GM12878 (cell line): ENCODE data around the gene ULBP3. TPM values are rescaled to one million over a fixed set of nuclear protein-coding genes. Genes with fewer than 3 reads are reported as not detected.

Experiments used
- BHLHE40 ChIP-seq, 2 experiments: fragments of 450-650 bp in 1 of 2; IDR thresholded peaks; 2 replicates each; pipeline ENCODE4 v1.6.1; 2011 to 2017; ENCODE audit warnings: low read depth in 2 of 2, borderline replicate concordance in 1 of 2, improper control_type of control experiment in 1 of 2, low read length in 1 of 2, mild to moderate bottlenecking in 1 of 2
- CEBPB ChIP-seq, 2 experiments: fragments of 150-350 bp in 1 of 2; IDR thresholded peaks; 2 replicates each; pipeline ENCODE4 v1.6.1; 2012 to 2014; ENCODE audit warnings: low read depth in 2 of 2, low read length in 2 of 2, borderline replicate concordance in 1 of 2, inconsistent platforms in 1 of 2
- CREM ChIP-seq: IDR thresholded peaks from 2 replicates; pipeline ENCODE4 v1.6.1; 2014; ENCODE audit warnings: antibody characterized with exemption, low read depth
- HDAC6 ChIP-seq: fragments of 200-600 bp; sonication (generic); IDR thresholded peaks from one replicate; pipeline ENCODE4 v1.8.0; 2017; ENCODE audit warnings: antibody characterized with exemption; ENCODE audit not compliant: unreplicated experiment
- IKZF1 ChIP-seq: fragments of 450-650 bp; conservative IDR thresholded peaks from 2 replicates; pipeline ENCODE4 v1.6.1; 2017; ENCODE audit warnings: antibody characterized with exemption, mild to moderate bottlenecking
- JUNB ChIP-seq: IDR thresholded peaks from 2 replicates; pipeline ENCODE4 v1.6.1; 2016; ENCODE audit warnings: antibody characterized with exemption, mild to moderate bottlenecking
- MTA2 ChIP-seq: fragments of 450-650 bp; IDR thresholded peaks from 2 replicates; pipeline ENCODE4 v1.6.1; 2016; ENCODE audit warnings: low read depth, mild to moderate bottlenecking, moderate library complexity
- MXI1 ChIP-seq: fragments of 150-350 bp; IDR thresholded peaks from 2 replicates; pipeline ENCODE4 v1.6.1; 2011; ENCODE audit warnings: low read depth, mild to moderate bottlenecking, inconsistent platforms, low read length, improper control_type of control experiment
- MYB ChIP-seq: fragments of 150-350 bp; IDR thresholded peaks from 2 replicates; pipeline ENCODE4 v1.6.1; 2014; ENCODE audit warnings: mild to moderate bottlenecking, low read depth, low read length, borderline replicate concordance
- NR2F1 ChIP-seq: fragments of 450-650 bp; conservative IDR thresholded peaks from 2 replicates; pipeline ENCODE4 v1.6.1; 2017; ENCODE audit warnings: mild to moderate bottlenecking
- POLR2AphosphoS2 ChIP-seq: IDR thresholded peaks from 2 replicates; pipeline ENCODE4 v1.6.1; 2011; ENCODE audit warnings: low read depth, mild to moderate bottlenecking, low read length, improper control_type of control experiment, moderate library complexity
- POLR2AphosphoS5 ChIP-seq: IDR thresholded peaks from 2 replicates; pipeline ENCODE4 v1.6.1; 2011; ENCODE audit warnings: mild to moderate bottlenecking, low read length, inconsistent platforms
- RAD51 ChIP-seq: fragments of 450-650 bp; IDR thresholded peaks from 2 replicates; pipeline ENCODE4 v1.6.1; 2016; ENCODE audit warnings: moderate library complexity, mild to moderate bottlenecking, inconsistent platforms
- RFX5 ChIP-seq: IDR thresholded peaks from 2 replicates; pipeline ENCODE4 v1.6.1; 2011; ENCODE audit warnings: low read depth, low read length, improper control_type of control experiment
- SIX5 ChIP-seq: IDR thresholded peaks from 2 replicates; pipeline ENCODE4 v1.6.1; 2011; ENCODE audit warnings: mild to moderate bottlenecking, low read depth, low read length, moderate library complexity; ENCODE audit not compliant: severe bottlenecking
- SMAD5 ChIP-seq: IDR thresholded peaks from 2 replicates; pipeline ENCODE4 v1.6.1; 2016; ENCODE audit warnings: antibody characterized with exemption, low read depth
- SP1 ChIP-seq: IDR thresholded peaks from one replicate; pipeline ENCODE4 v1.6.1; 2011; ENCODE audit warnings: low read depth, low read length
- ZNF207 ChIP-seq: fragments of 450-650 bp; IDR thresholded peaks from 2 replicates; pipeline ENCODE4 v1.6.1; 2014; ENCODE audit warnings: antibody characterized with exemption, mild to moderate bottlenecking, borderline replicate concordance
- ZSCAN29 ChIP-seq: fragments of 450-650 bp; IDR thresholded peaks from 2 replicates; pipeline ENCODE4 v1.6.1; 2017; ENCODE audit warnings: mild to moderate bottlenecking, moderate library complexity
- polyA plus RNA-seq, 11 experiments: library from polyadenylated mRNA; depleted of rRNA in 4 of 11; unstranded in 6 of 11; stranded (reverse) in 5 of 11; fragments of >200 nt; fragmentation: Nextera tagmentation in 4 of 11; fragmentation: Illumina TruSeq in 1 of 11; extraction: Ambion mirVana in 4 of 11; extraction: Trizol in 1 of 11; gene quantifications; 1 replicate in 1 of 11; 2 replicates in 10 of 11; pipeline versions ENCODE4 v1.2.1 to v1.2.3, GENCODE V29; 2011 to 2016; ENCODE audit warnings: inconsistent platforms in 2 of 11, missing spikeins in 2 of 11, low read depth in 1 of 11
- total RNA-seq, 4 experiments: library from RNA; depleted of rRNA in 3 of 4; stranded (reverse); fragments of >200 nt in 3 of 4; fragmentation: Illumina TruSeq in 1 of 4; extraction: Trizol in 1 of 4; gene quantifications; 2 replicates each; pipeline versions ENCODE4 v1.2.1 to v1.2.3, GENCODE V29; 2013 to 2021
- TF ChIP-seq, protein P1 (sequence below), 3 experiments: IDR thresholded peaks in 2 of 3; conservative IDR thresholded peaks in 1 of 3; 2 replicates each; pipeline ENCODE4 v1.5.1; 2011; ENCODE audit warnings: low read depth in 3 of 3, low read length in 3 of 3, mild to moderate bottlenecking in 3 of 3, control low read depth in 2 of 3, moderate library complexity in 2 of 3, inconsistent platforms in 1 of 3, mixed read lengths in 1 of 3; ENCODE audit not compliant: control insufficient read depth in 2 of 3, insufficient read depth in 1 of 3; ENCODE audit errors: extremely low read depth in 1 of 3
- TF ChIP-seq, protein P2 (sequence below): IDR thresholded peaks from 2 replicates; pipeline ENCODE4 v1.6.1; 2011; ENCODE audit warnings: borderline replicate concordance, low read depth, mild to moderate bottlenecking, moderate library complexity, low read length; ENCODE audit not compliant: insufficient read depth, poor library complexity, severe bottlenecking
- TF ChIP-seq, protein P3 (sequence below): IDR thresholded peaks from 2 replicates; pipeline ENCODE4 v1.6.1; 2011; ENCODE audit warnings: mild to moderate bottlenecking, low read depth, low read length, moderate library complexity; ENCODE audit not compliant: insufficient replicate concordance

Gene ULBP3
- total and polyA plus RNA-seq, 10 of the 15 experiments (the other 5 are each of a cell fraction or from before 2014, with no cell fraction given) = 0.08 to 0.16 TPM; not detected in 8

DNA sequence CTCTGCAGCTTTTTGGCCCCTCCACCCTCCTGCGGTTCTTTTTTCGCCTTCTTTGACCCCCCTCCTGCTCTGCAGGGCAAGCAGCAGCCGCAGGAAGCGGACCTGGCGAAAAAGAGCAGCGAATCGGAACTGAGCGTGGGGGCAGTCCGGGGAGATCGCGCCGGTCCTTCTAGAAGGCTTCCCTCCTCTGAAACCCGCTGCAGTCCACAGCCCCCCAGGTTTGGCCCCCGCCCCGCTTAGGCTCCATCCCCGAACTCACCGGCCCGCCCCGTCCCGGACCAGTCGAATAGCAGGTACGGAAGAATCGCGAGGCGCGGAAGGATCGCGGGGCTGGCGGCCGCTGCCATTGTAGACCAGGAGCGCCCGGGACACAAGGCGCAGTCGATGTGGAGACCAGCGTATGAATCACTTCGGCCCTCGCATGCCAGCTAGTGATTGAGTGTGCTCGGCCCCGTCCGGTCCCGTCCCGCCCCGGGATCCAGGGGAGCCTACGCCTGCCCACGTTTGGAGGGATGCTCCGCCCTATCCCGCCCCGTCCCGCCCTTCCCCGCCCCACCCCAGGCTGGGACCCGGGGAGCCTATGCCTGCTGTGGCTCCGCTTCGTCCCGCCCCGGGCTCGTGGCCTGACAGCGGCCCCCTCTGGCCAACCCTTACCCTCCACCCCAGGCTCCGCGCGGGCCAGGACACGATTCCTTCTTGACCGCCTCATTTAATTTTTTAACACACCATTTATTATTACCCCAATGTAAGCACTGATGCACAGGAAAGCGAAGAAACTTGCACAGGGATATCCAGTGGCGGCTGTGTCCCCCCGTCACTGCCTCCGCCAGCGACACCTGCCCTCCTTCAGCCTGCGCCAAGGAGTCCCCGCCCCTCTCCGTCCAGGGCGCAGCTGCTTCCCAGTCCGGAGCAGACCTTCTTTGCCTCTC, at the start of gene ULBP3 (continued):
- TF ChIP-seq HDAC6 (no peak), MTA2 (no peak), POLR2AphosphoS2 (no peak), JUNB (no peak), ZSCAN29 (no peak), MXI1 (no peak), RFX5 (no peak), ZNF207 (no peak), NR2F1 (no peak), RAD51 (no peak), POLR2AphosphoS5 (no peak), CREM (no peak), SIX5 (no peak), BHLHE40 (IDR thresholded peaks at IDR 0.05; ENCODE audit: borderline replicate concordance in 1 of 2, low read depth in 2 of 2, low read length in 1 of 2) (no peak), SP1 (peak; percentile 16), IKZF1 (0 out of 2 replicates have a peak, but pooled peaks have one; percentile 29), MYB (no peak), CEBPB (IDR thresholded peaks at IDR 0.05; ENCODE audit: borderline replicate concordance in 1 of 2, low read depth in 2 of 2, low read length in 2 of 2) (no peak), SMAD5 (no peak)
- TF ChIP-seq, protein P1, sequence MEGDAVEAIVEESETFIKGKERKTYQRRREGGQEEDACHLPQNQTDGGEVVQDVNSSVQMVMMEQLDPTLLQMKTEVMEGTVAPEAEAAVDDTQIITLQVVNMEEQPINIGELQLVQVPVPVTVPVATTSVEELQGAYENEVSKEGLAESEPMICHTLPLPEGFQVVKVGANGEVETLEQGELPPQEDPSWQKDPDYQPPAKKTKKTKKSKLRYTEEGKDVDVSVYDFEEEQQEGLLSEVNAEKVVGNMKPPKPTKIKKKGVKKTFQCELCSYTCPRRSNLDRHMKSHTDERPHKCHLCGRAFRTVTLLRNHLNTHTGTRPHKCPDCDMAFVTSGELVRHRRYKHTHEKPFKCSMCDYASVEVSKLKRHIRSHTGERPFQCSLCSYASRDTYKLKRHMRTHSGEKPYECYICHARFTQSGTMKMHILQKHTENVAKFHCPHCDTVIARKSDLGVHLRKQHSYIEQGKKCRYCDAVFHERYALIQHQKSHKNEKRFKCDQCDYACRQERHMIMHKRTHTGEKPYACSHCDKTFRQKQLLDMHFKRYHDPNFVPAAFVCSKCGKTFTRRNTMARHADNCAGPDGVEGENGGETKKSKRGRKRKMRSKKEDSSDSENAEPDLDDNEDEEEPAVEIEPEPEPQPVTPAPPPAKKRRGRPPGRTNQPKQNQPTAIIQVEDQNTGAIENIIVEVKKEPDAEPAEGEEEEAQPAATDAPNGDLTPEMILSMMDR (IDR thresholded peaks at IDR 0.05 in 2 of 3, conservative IDR thresholded peaks at IDR 0.05 in 1 of 3; ENCODE audit: control insufficient read depth in 2 of 3, extremely low read depth in 1 of 3, insufficient read depth in 1 of 3, low read depth in 3 of 3, low read length in 3 of 3) = peak; percentile 13 to 52 (median 44); a peak in 3 of 6 replicates
- TF ChIP-seq, protein P2, sequence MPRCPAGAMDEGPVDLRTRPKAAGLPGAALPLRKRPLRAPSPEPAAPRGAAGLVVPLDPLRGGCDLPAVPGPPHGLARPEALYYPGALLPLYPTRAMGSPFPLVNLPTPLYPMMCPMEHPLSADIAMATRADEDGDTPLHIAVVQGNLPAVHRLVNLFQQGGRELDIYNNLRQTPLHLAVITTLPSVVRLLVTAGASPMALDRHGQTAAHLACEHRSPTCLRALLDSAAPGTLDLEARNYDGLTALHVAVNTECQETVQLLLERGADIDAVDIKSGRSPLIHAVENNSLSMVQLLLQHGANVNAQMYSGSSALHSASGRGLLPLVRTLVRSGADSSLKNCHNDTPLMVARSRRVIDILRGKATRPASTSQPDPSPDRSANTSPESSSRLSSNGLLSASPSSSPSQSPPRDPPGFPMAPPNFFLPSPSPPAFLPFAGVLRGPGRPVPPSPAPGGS = no peak
- TF ChIP-seq, protein P3, sequence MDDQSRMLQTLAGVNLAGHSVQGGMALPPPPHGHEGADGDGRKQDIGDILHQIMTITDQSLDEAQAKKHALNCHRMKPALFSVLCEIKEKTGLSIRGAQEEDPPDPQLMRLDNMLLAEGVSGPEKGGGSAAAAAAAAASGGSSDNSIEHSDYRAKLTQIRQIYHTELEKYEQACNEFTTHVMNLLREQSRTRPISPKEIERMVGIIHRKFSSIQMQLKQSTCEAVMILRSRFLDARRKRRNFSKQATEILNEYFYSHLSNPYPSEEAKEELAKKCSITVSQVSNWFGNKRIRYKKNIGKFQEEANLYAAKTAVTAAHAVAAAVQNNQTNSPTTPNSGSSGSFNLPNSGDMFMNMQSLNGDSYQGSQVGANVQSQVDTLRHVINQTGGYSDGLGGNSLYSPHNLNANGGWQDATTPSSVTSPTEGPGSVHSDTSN = no peak
